T-helper 2 cell treated with Interferon-gamma antibody and Interleukin-4, amounts not matched to agents 5 μg/mL and 100 μg/mL, for 36 hours (primary cell): ENCODE results near the gene CEP112.
A peak's percentile ranks its signal among the peaks of the same experiment; 100 is the strongest.

Source experiments
- DNase-seq: peaks from one replicate; pipeline ENCODE4 v3.0.0; 2021; ENCODE audit warnings: low spot score
- H3K27ac Mint-ChIP-seq: one replicate; pipeline ENCODE4 v1.8.0; 2021; ENCODE audit warnings: mild to moderate bottlenecking, mixed read lengths
- H3K27me3 Mint-ChIP-seq: one replicate; pipeline ENCODE4 v1.8.0; 2021; ENCODE audit warnings: low read depth, mixed read lengths
- H3K36me3 Mint-ChIP-seq: one replicate; pipeline ENCODE4 v1.8.0; 2021; ENCODE audit warnings: low read depth, mixed read lengths
- H3K4me1 Mint-ChIP-seq: one replicate; pipeline ENCODE4 v1.8.0; 2021; ENCODE audit warnings: low read depth, mixed read lengths
- H3K4me3 Mint-ChIP-seq: one replicate; pipeline ENCODE4 v1.8.0; 2022; ENCODE audit warnings: mild to moderate bottlenecking, moderate library complexity, mixed read lengths
- H3K9me3 Mint-ChIP-seq: one replicate; pipeline ENCODE4 v1.8.0; 2021; ENCODE audit warnings: mixed read lengths

The CEP112 gene

GRCh38 chr17:65626451-65626850 lies 565.5 kb downstream of the CEP112 start:
- Mint-ChIP-seq H3K27ac (no peak overlapping the region), H3K9me3 (no peaks in the 10 kb centered on the region), H3K27me3 (no peaks in the 10 kb centered on the region), H3K4me3 (no peak overlapping the region), H3K36me3 (no peaks in the 10 kb centered on the region), H3K4me1 (no peaks in the 10 kb centered on the region)
- DNase-seq, result no peak

GRCh38 chr17:65618516-65618915 lies 573.4 kb downstream of the CEP112 start:
- no peak overlapping the region for H3K4me3 Mint-ChIP-seq
- no peak for DNase-seq
- no peaks in the 10 kb centered on the region for H3K27me3 Mint-ChIP-seq
- no peaks in the 10 kb centered on the region for H3K36me3 Mint-ChIP-seq
- H3K4me1 Mint-ChIP-seq, result no peaks in the 10 kb centered on the region
- no peak overlapping the region for H3K27ac Mint-ChIP-seq
- no peaks in the 10 kb centered on the region for H3K9me3 Mint-ChIP-seq

- H3K9me3 Mint-ChIP-seq, result no peaks in the 10 kb centered on the region
- no peak for DNase-seq
- no peak overlapping the region for H3K4me3 Mint-ChIP-seq
- H3K27me3 Mint-ChIP-seq, result no peaks in the 10 kb centered on the region
- H3K27ac Mint-ChIP-seq, result no peak overlapping the region
- no peaks in the 10 kb centered on the region for H3K36me3 Mint-ChIP-seq
- no peaks in the 10 kb centered on the region for H3K4me1 Mint-ChIP-seq
Observed at GRCh38 chr17:65617496-65617895, 574.4 kb downstream of the CEP112 start.

GRCh38 chr17:65609749-65610148 lies 582.2 kb downstream of the CEP112 start:
- no peak overlapping the region for H3K27ac Mint-ChIP-seq
- H3K36me3 Mint-ChIP-seq, result no peaks in the 10 kb centered on the region
- H3K9me3 Mint-ChIP-seq, result no peaks in the 10 kb centered on the region
- no peak overlapping the region for H3K4me3 Mint-ChIP-seq
- no peaks in the 10 kb centered on the region for H3K4me1 Mint-ChIP-seq
- no peaks in the 10 kb centered on the region for H3K27me3 Mint-ChIP-seq
- DNase-seq, result no peak

- Mint-ChIP-seq H3K27ac (no peak overlapping the region), H3K4me1 (no peaks in the 10 kb centered on the region), H3K36me3 (no peaks in the 10 kb centered on the region), H3K4me3 (no peak overlapping the region), H3K27me3 (no peaks in the 10 kb centered on the region), H3K9me3 (no peaks in the 10 kb centered on the region)
- DNase-seq, result no peak
Observed at GRCh38 chr17:65609286-65609685, 582.6 kb downstream of the CEP112 start.

- no peak overlapping the region for H3K4me3 Mint-ChIP-seq
- no peak for DNase-seq
- H3K9me3 Mint-ChIP-seq, result no peaks in the 10 kb centered on the region
- no peak overlapping the region for H3K27ac Mint-ChIP-seq
- no peaks in the 10 kb centered on the region for H3K27me3 Mint-ChIP-seq
- peaks cover 3% of the 10 kb centered on the region for H3K4me1 Mint-ChIP-seq
- no peaks in the 10 kb centered on the region for H3K36me3 Mint-ChIP-seq
Observed at GRCh38 chr17:65604070-65604469, 587.9 kb downstream of the CEP112 start.

GRCh38 chr17:65601881-65602280 lies 590.1 kb downstream of the CEP112 start:
- H3K27ac Mint-ChIP-seq, result no peak overlapping the region
- no peak overlapping the region for H3K4me3 Mint-ChIP-seq
- no peak for DNase-seq
- H3K9me3 Mint-ChIP-seq, result no peaks in the 10 kb centered on the region
- H3K27me3 Mint-ChIP-seq, result no peaks in the 10 kb centered on the region
- peaks cover 3% of the 10 kb centered on the region for H3K4me1 Mint-ChIP-seq
- H3K36me3 Mint-ChIP-seq, result no peaks in the 10 kb centered on the region

GRCh38 chr17:65601145-65601544 lies 590.8 kb downstream of the CEP112 start:
- no peak overlapping the region for H3K27ac Mint-ChIP-seq
- no peak for DNase-seq

GRCh38 chr17:65600518-65600917 lies 591.4 kb downstream of the CEP112 start:
- H3K4me3 Mint-ChIP-seq, result no peak overlapping the region
- DNase-seq, result no peak
- no peaks in the 10 kb centered on the region for H3K9me3 Mint-ChIP-seq
- H3K36me3 Mint-ChIP-seq, result no peaks in the 10 kb centered on the region
- no peaks in the 10 kb centered on the region for H3K27me3 Mint-ChIP-seq
- no peak overlapping the region for H3K27ac Mint-ChIP-seq
- peaks cover 3% of the 10 kb centered on the region for H3K4me1 Mint-ChIP-seq

More at GRCh38 chr17:65601145-65601544, 590.8 kb downstream of the CEP112 start:
- Mint-ChIP-seq H3K36me3 (no peaks in the 10 kb centered on the region), H3K27me3 (no peaks in the 10 kb centered on the region), H3K9me3 (no peaks in the 10 kb centered on the region), H3K4me1 (peaks cover 3% of the 10 kb centered on the region), H3K4me3 (no peak overlapping the region)

- Mint-ChIP-seq H3K4me1 (peaks cover 5% of the 10 kb centered on the region), H3K27me3 (no peaks in the 10 kb centered on the region), H3K9me3 (no peaks in the 10 kb centered on the region), H3K4me3 (no peak overlapping the region), H3K36me3 (no peaks in the 10 kb centered on the region), H3K27ac (no peak overlapping the region)
- DNase-seq, result no peak
Observed at GRCh38 chr17:65599650-65600049, 592.3 kb downstream of the CEP112 start.

GRCh38 chr17:65598746-65599145 lies 593.2 kb downstream of the CEP112 start:
- no peak overlapping the region for H3K4me3 Mint-ChIP-seq
- no peaks in the 10 kb centered on the region for H3K9me3 Mint-ChIP-seq
- H3K4me1 Mint-ChIP-seq, result peaks cover 9% of the 10 kb centered on the region
- no peak overlapping the region for H3K27ac Mint-ChIP-seq
- no peak for DNase-seq
- H3K27me3 Mint-ChIP-seq, result no peaks in the 10 kb centered on the region
- H3K36me3 Mint-ChIP-seq, result no peaks in the 10 kb centered on the region

GRCh38 chr17:65595071-65595656 lies 596.8 kb downstream of the CEP112 start:
- Mint-ChIP-seq H3K36me3 (no peaks in the 10 kb centered on the region), H3K4me3 (peak overlapping the region; percentile 52), H3K4me1 (peaks cover 8% of the 10 kb centered on the region), H3K27me3 (peaks cover 3% of the 10 kb centered on the region), H3K27ac (no peak overlapping the region), H3K9me3 (no peaks in the 10 kb centered on the region)
- no peak for DNase-seq

GRCh38 chr17:65593855-65594845 lies 597.8 kb downstream of the CEP112 start:
- no peak for DNase-seq
- H3K4me1 Mint-ChIP-seq, result peaks cover 8% of the 10 kb centered on the region
- H3K9me3 Mint-ChIP-seq, result no peaks in the 10 kb centered on the region
- peaks cover 3% of the 10 kb centered on the region for H3K27me3 Mint-ChIP-seq
- H3K27ac Mint-ChIP-seq, result no peak overlapping the region
- H3K4me3 Mint-ChIP-seq, result peak overlapping the region; percentile 52
- no peaks in the 10 kb centered on the region for H3K36me3 Mint-ChIP-seq

GRCh38 chr17:65593092-65593854 lies 598.7 kb downstream of the CEP112 start:
- Mint-ChIP-seq H3K9me3 (no peaks in the 10 kb centered on the region), H3K4me1 (peaks cover 8% of the 10 kb centered on the region), H3K36me3 (no peaks in the 10 kb centered on the region), H3K27ac (no peak overlapping the region), H3K4me3 (peak overlapping the region; percentile 52), H3K27me3 (peaks cover 3% of the 10 kb centered on the region)
- DNase-seq, result no peak
